Kidney (tissue), 14 donors: ENCODE results near the gene RIMS1. TPM values are rescaled to one million over a fixed set of nuclear protein-coding genes. Genes with fewer than 3 reads are reported as not detected.

ENCODE experiments used
- DNase-seq, 5 donors: peaks; one replicate each; pipeline ENCODE4 v3.0.0-alpha.2; 2013 to 2020
- FAIRE-seq: peaks from 2 replicates; lab custom pipeline; 2012; peaks lifted over from hg19 to GRCh38; lab: Jason Lieb, UNC
- H3K27ac ChIP-seq, 2 donors: one replicate each; pipeline ENCODE4 v1.7.0; 2013; ENCODE audit warnings: low read depth in 2 of 2, low read length in 2 of 2, inconsistent platforms in 1 of 2
- H3K27me3 ChIP-seq: one replicate; pipeline ENCODE4 v1.7.1; 2013; ENCODE audit warnings: low read length, inconsistent platforms; ENCODE audit not compliant: control insufficient read depth, insufficient read depth
- H3K36me3 ChIP-seq, 3 donors: one replicate each; pipeline versions ENCODE4 v1.7.0 to v1.7.1; 2013; ENCODE audit warnings: low read length in 3 of 3, control low read depth in 1 of 3, inconsistent platforms in 1 of 3; ENCODE audit not compliant: insufficient read depth in 3 of 3, control insufficient read depth in 2 of 3
- H3K4me1 ChIP-seq, 3 donors: one replicate each; pipeline versions ENCODE4 v1.7.0 to v1.7.1; 2013; ENCODE audit warnings: low read length in 3 of 3, inconsistent platforms in 1 of 3, low read depth in 1 of 3; ENCODE audit not compliant: control insufficient read depth in 2 of 3, insufficient read depth in 2 of 3
- H3K4me3 ChIP-seq, 3 donors: one replicate each; pipeline versions ENCODE4 v1.7.0 to v1.8.1; 2013; ENCODE audit warnings: low read length in 3 of 3, control low read depth in 1 of 3, inconsistent platforms in 1 of 3
- H3K9ac ChIP-seq, 3 donors: one replicate each; pipeline versions ENCODE4 v1.7.0 to v1.7.1; 2013; ENCODE audit warnings: low read length in 3 of 3, control low read depth in 1 of 3, inconsistent platforms in 1 of 3
- H3K9me3 ChIP-seq, 3 donors: one replicate each; pipeline versions ENCODE4 v1.7.0 to v1.7.1; 2013; ENCODE audit warnings: low read length in 3 of 3, control low read depth in 1 of 3, inconsistent platforms in 1 of 3; ENCODE audit not compliant: control insufficient read depth in 2 of 3, insufficient read depth in 1 of 3
- CTCF ChIP-seq: IDR thresholded peaks from 3 replicates; pipeline ENCODE4 v1.5.1; 2012; ENCODE audit warnings: mild to moderate bottlenecking, moderate library complexity, borderline replicate concordance; ENCODE audit not compliant: insufficient read depth; ENCODE audit errors: extremely low read depth
- intact Hi-C: fragments of 100-400 bp; cut with DNase I; formaldehyde crosslinking; loops from one replicate; pipeline ENCODE4 v1.11.1; 2022
- polyA plus RNA-seq: library from polyadenylated mRNA; stranded (reverse); fragments of 350-450 nt; fragmentation: Illumina TruSeq; extraction: RNeasy Lipid Tissue Mini Kit (QIAGEN cat#74804); gene quantifications from one replicate; pipeline ENCODE4 v1.2.3, GENCODE V29; 2014; ENCODE audit warnings: low read depth, low replicate concordance; ENCODE audit not compliant: insufficient read depth
- total RNA-seq: library from RNA; stranded (reverse); fragmentation: NEBNext Ultra II Directional; extraction: Animal tissue kit (Norgen Biotek cat#: 25700); gene quantifications from one replicate; pipeline ENCODE4 v1.2.1, GENCODE V29; 2021
- donor health status: control.
- donor health status: control.
- donor health status: control.
- donor health status: control.
- donor health status: control.
- donor health status: DM: yes; HTN: yes; CAD: no.
- donor health status: Normal renal cell carcinoma (clear cell type).

The RIMS1 gene
- total and polyA plus RNA-seq, 2 donors from 2014 or later, result 4.5 TPM; not detected in 1

GRCh38 chr6:72206606-72207005 lies 320.3 kb downstream of the RIMS1 start:
- TF ChIP-seq CTCF, result no peak
- H3K9ac ChIP-seq, result no peak overlapping the region
- H3K27me3 ChIP-seq, result no peaks in the 10 kb centered on the region
- H3K9me3 ChIP-seq, result no peaks in the 10 kb centered on the region
- no peak overlapping the region for H3K4me3 ChIP-seq
- intact Hi-C loops, result no loop called here
- no peak overlapping the region for H3K27ac ChIP-seq
- no peaks in the 10 kb centered on the region for H3K4me1 ChIP-seq
- no peaks in the 10 kb centered on the region for H3K36me3 ChIP-seq
- DNase-seq (no peak), FAIRE-seq (no peak)

- H3K9ac ChIP-seq, result no peak overlapping the region
- no peak for TF ChIP-seq CTCF
- no peaks in the 10 kb centered on the region for H3K9me3 ChIP-seq
- intact Hi-C loops, result no loop called here
- no peaks in the 10 kb centered on the region for H3K36me3 ChIP-seq
- FAIRE-seq, result no peak
- no peak overlapping the region for H3K27ac ChIP-seq
- H3K4me1 ChIP-seq, result no peaks in the 10 kb centered on the region
- peak in 1 of 5 donors; percentile 8 for DNase-seq
- no peaks in the 10 kb centered on the region for H3K27me3 ChIP-seq
- H3K4me3 ChIP-seq, result no peak overlapping the region
Observed at GRCh38 chr6:72212686-72213085, 326.3 kb downstream of the RIMS1 start.

- no peak for DNase-seq
- no peak overlapping the region for H3K27ac ChIP-seq
- TF ChIP-seq CTCF, result no peak
- no peaks in the 10 kb centered on the region for H3K4me1 ChIP-seq
- no peaks in the 10 kb centered on the region for H3K27me3 ChIP-seq
- intact Hi-C loops, result no loop called here
- FAIRE-seq, result no peak
- no peaks in the 10 kb centered on the region for H3K9me3 ChIP-seq
- no peak overlapping the region for H3K4me3 ChIP-seq
- H3K36me3 ChIP-seq, result no peaks in the 10 kb centered on the region
- H3K9ac ChIP-seq, result no peak overlapping the region
Observed at GRCh38 chr6:72213654-72214053, 327.3 kb downstream of the RIMS1 start.
